Activated CD4-positive, alpha-beta T cell treated with anti-CD3 and anti-CD28 coated beads, Interleukin-2, Interleukin-4, amounts not matched to agents 100 ng/mL and 50 ng/mL, durations not matched to agents 16 hours and 8 hours (primary cell): ENCODE measurements around the gene PIK3R2.
"Not testable (repeated sequence)": the region's sequence is repeated elsewhere in the genome, so short reads cannot be mapped to it uniquely, and the experiment has no call there.

Source experiments
- DNase-seq: peaks from one replicate; pipeline ENCODE4 v3.0.0-alpha.2; 2020; ENCODE audit warnings: low spot score

Gene PIK3R2

GRCh38 chr19:18203863-18204393 lies 51.0 kb downstream of the PIK3R2 start, which contains the start of gene RAB3A:
RAB3A (minus strand) TSS chr19:18204042; CDS start chr19:18202740, 1,302 bp downstream.
- DNase-seq = peak; percentile 99

GRCh38 chr19:18204394-18205199 lies 51.6 kb downstream of the PIK3R2 start:
- peak; percentile 28 for DNase-seq

DNA sequence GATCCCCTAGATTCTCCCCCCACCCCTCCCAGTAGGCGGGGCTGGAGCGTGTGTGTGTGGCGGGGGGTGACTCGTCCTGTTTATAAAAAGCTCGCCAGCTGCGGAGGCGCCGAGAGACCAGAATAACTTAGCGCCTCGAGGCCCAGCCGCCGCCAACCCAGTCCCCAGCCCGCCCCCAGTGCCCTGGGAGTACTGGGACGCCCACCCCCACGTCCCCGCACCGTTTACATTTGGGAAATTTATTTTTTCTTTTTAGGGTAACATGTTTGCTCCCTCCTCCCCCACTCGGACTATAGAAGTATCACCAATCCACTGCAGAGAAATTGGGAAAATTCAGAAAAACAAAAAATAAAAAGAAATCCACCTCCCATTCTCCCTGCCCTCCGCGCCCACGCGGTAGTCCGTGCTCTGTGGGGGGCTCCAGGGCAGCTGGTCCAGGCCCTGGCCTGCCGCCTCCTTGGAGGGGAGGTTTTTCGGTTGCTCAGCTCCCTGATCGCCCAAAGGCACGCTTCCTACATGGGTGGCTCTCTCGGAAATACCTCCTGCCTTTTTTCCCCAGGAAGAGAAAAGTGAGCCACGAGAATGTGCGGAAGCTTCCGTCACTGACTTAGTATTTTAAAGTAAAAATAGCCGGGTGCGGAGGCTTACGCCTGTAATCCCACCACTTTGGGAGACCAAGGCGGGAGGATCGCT lies 52.4 kb downstream of the PIK3R2 start:
- DNase-seq = no peak

DNA sequence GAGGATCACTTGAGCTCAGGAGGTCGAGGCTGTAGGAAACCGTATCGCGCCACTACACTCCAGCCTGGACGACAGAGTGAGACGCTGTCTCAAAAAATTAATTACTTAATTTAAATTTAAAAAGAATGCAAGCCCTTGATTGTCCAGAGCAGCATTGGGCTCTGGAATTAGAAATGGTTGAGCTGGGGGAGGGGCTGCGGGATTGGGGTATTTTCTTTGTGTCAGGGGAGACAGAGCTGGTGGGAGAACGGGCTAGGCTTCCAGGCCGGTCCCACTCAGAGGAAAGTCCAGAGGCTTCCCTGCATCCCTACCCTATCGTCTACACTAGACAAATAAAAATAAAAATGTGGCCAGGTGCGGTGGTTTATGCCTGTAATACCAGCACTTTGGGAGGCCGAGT lies 53.1 kb downstream of the PIK3R2 start:
- no peak for DNase-seq

DNA sequence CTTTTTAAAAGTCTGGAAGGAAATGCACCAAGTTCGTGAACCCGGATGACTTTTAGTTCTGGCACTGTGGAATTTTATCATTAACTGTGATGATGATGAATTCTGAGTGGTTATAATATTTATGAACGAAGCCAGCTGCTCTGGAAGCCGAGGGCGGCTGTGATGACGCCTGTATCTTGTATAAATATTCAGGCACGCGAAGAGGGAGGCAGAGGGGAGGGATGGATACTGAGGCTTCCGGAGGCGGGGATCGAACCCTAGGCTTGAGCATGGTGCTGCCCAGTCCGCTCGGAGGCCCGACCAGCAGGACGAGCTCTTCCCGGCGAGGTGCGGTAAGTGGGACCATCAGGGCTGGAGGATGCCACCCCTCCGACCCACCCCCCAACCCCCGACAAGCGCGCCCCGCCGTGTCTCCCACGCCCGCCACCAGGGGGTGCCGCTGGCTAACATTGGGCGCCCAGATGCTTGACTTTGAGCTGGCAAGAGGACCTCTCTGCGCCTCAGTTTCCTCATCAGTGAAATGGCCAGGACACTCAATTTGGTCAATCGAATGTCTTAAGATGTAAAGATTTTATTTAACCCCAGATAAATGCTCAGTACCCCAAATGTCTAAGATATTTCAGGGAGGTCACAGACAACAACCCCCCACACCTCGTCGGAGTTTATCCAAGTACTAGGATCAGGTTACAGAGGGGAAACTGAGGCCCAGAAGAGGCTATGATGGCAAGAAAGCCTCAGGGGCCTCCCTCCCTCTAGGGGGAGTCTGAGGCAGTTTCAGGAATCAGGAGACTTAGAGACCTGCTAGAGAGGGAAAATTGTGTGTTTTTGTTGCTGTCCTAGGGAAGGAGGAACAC lies 55.4 kb downstream of the PIK3R2 start:
- peak; percentile 34 for DNase-seq

DNA sequence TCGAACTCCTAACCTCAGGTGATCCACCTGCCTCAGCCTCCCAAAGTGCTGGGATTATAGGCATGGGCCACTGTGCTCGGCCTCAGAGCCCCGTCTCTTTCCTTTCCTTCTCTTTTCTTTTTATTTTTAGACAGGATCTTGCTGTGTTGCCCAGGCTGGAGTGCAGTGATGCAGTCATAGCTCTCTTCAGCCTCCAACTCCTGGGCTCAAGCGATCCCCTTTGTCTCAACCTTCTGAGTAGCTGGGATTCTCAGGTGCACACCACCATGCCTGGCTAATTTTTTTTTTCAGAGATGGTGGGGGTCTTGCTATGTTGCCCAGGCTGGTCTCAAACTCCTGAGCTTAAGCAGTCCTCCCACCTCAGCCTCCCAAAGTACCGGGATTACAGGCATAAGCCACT lies 56.9 kb downstream of the PIK3R2 start:
- not testable (repeated sequence) for DNase-seq

- no peak for DNase-seq
Observed at GRCh38 chr19:18211683-18212082, 58.7 kb downstream of the PIK3R2 start.

- no peak for DNase-seq
Observed at GRCh38 chr19:18214779-18215433, 61.9 kb downstream of the PIK3R2 start.

- DNase-seq = no peak
Observed at GRCh38 chr19:18216789-18217188, 63.8 kb downstream of the PIK3R2 start.

DNA sequence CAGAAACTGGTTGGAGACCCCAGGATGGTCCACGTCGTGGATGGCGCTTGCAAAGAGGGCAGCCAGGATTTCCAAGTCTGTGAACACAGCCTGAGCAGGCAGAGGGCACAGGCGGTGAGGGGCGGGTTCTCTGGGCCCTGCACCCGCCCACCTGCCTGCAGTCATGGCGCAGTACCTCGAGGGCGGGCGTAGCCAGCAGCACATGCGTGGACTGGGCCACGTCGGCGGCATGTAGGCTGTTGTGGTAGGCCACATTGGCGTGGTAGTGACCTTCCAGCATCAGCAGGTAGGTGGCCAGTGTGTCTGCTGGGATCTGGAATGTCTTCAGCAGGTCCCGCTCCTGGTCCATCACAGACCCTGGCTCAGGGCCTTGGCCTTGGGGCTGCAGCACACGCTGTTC lies 65.2 kb downstream of the PIK3R2 start:
- no peak for DNase-seq

DNA sequence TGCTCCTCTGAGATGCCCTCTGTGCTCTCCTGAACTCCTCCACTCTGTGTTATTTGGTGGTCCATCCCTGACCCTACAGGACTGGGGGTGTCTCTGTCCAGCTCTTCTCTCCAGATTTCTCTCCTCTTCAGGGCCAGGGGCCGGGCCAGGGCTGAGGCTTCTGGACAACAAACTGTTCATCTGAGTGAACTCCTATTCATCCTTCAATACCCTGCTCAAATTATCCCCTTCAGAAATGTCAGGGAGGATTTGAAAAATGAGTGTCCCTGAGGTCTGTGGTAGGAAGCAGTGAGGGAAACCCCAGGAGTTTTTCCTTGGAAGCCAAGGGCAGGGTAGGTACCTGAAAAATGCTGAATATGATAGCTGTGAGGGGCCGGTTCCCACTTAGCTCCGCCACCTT lies 65.6 kb downstream of the PIK3R2 start:
- DNase-seq = no peak
